A549 (cell line): ENCODE data around the gene HSF2BP.
"Not testable (repeated sequence)": the region's sequence is repeated elsewhere in the genome, so short reads cannot be mapped to it uniquely, and the experiment has no call there.

Source experiments
- CHD2 ChIP-seq: fragments of 150-350 bp; IDR thresholded peaks from 2 replicates; pipeline ENCODE4 v1.6.1; 2014; ENCODE audit warnings: low read length; ENCODE audit not compliant: partially characterized antibody
- CTCF ChIP-seq: fragments of >200 bp; sonication (Bioruptor Twin); formaldehyde crosslinking; IDR thresholded peaks from 3 replicates; pipeline ENCODE4 v1.5.1; 2016
- EP300 ChIP-seq, 2 experiments: fragments of >200 bp; sonication (Bioruptor Twin); formaldehyde crosslinking; IDR thresholded peaks; 2 replicates in 1 of 2; 3 replicates in 1 of 2; pipeline ENCODE4 v1.6.1; 2016 to 2017
- MYC ChIP-seq: IDR thresholded peaks from 2 replicates; pipeline ENCODE4 v1.6.1; 2012; ENCODE audit warnings: mild to moderate bottlenecking, inconsistent platforms, low read length, improper control_type of control experiment, borderline replicate concordance
- RAD21 ChIP-seq, 2 experiments: fragments of >200 bp in 1 of 2; sonication (Bioruptor Twin) in 1 of 2; formaldehyde crosslinking in 1 of 2; IDR thresholded peaks in 1 of 2; conservative IDR thresholded peaks in 1 of 2; 2 replicates in 1 of 2; 3 replicates in 1 of 2; pipeline ENCODE4 v1.6.1; 2012 to 2018; ENCODE audit warnings: inconsistent platforms in 1 of 2

DNA sequence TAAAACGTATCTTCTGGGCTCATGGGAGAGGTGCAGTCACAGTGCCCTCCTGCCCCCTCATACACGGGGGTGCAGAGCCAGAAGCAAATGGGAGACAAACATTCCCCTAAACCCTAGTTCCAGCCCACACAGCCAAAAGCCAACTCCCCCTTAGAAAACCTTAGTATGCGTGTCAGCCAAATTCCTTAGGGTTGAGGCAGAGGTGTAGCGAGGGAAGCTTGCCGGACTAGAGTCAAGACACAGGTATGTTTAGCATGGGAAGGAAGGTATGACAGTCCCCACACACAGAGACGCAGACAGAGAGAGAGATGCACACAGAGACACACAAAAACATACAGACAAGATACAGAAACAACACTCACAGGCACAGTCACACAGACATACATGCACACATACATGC, 141.6 kb downstream of the HSF2BP start:
- not testable (repeated sequence) for TF ChIP-seq CTCF; RAD21 (conservative IDR thresholded peaks at IDR 0.05 in 1 of 2, IDR thresholded peaks at IDR 0.05 in 1 of 2); MYC; EP300 (IDR thresholded peaks at IDR 0.05); CHD2
